Neural progenitor cell (in vitro differentiated cells): Measurements from ENCODE around the gene DPF3. TPM values are rescaled to one million over a fixed set of nuclear protein-coding genes. Genes with fewer than 3 reads are reported as not detected.

Experiments
- DNase-seq: peaks from one replicate; pipeline ENCODE4 v3.0.0-alpha.2; 2016; ENCODE audit warnings: low spot score
- H2AFZ ChIP-seq: fragments of 200-600 bp; sonication (generic); replicated peaks from 2 replicates; pipeline ENCODE4 v1.6.1; 2016; ENCODE audit warnings: antibody characterized with exemption
- H3F3A ChIP-seq: fragments of 200-600 bp; sonication (generic); 2 replicates; pipeline ENCODE4 v1.6.1; 2016; ENCODE audit warnings: antibody characterized with exemption, low read depth
- H3K27ac ChIP-seq: fragments of 200-600 bp; sonication (generic); 2 replicates; pipeline ENCODE4 v1.5.1; 2016; ENCODE audit warnings: mild to moderate bottlenecking
- H3K27me3 ChIP-seq: fragments of 200-600 bp; sonication (generic); 2 replicates; pipeline ENCODE4 v1.6.1; 2016; ENCODE audit warnings: mild to moderate bottlenecking, moderate library complexity
- H3K36me3 ChIP-seq: fragments of 200-600 bp; sonication (generic); 2 replicates; pipeline ENCODE4 v1.5.1; 2016
- H3K4me1 ChIP-seq: fragments of 200-600 bp; sonication (generic); 2 replicates; pipeline ENCODE4 v1.6.1; 2016; ENCODE audit warnings: mixed run types
- H3K4me2 ChIP-seq: fragments of 200-600 bp; sonication (generic); 2 replicates; pipeline ENCODE4 v1.6.1; 2016
- H3K4me3 ChIP-seq: fragments of 200-600 bp; sonication (generic); 2 replicates; pipeline ENCODE4 v1.5.1; 2016
- H3K79me2 ChIP-seq: fragments of 200-600 bp; sonication (generic); 2 replicates; pipeline ENCODE4 v1.6.1; 2016; ENCODE audit warnings: low read depth
- H3K9ac ChIP-seq: fragments of 200-600 bp; sonication (generic); 2 replicates; pipeline ENCODE4 v1.6.1; 2016
- H3K9me3 ChIP-seq: fragments of 200-600 bp; sonication (generic); 2 replicates; pipeline ENCODE4 v1.5.1; 2016; ENCODE audit warnings: low read depth
- H4K20me1 ChIP-seq: fragments of 200-600 bp; sonication (generic); 2 replicates; pipeline ENCODE4 v1.6.1; 2016; ENCODE audit warnings: low read depth
- H3K27ac Mint-ChIP-seq: 3 replicates; pipeline ENCODE4 v1.8.0; 2021; ENCODE audit warnings: mixed read lengths
- H3K27me3 Mint-ChIP-seq: 2 replicates; pipeline ENCODE4 v1.8.0; 2022; ENCODE audit warnings: low read depth, mild to moderate bottlenecking, inconsistent platforms, moderate library complexity, mixed read lengths; ENCODE audit not compliant: insufficient read depth
- H3K36me3 Mint-ChIP-seq: 3 replicates; pipeline ENCODE4 v1.8.0; 2021; ENCODE audit warnings: mixed read lengths
- H3K4me1 Mint-ChIP-seq: 3 replicates; pipeline ENCODE4 v1.8.0; 2021; ENCODE audit warnings: mixed read lengths
- H3K4me3 Mint-ChIP-seq: 3 replicates; pipeline ENCODE4 v1.8.0; 2021; ENCODE audit warnings: mild to moderate bottlenecking, moderate library complexity, mixed read lengths
- H3K9me3 Mint-ChIP-seq: 3 replicates; pipeline ENCODE4 v1.8.0; 2020; ENCODE audit warnings: mixed read lengths
- EZH2 ChIP-seq: fragments of 200-600 bp; sonication (generic); IDR thresholded peaks from 2 replicates; pipeline ENCODE4 v1.6.1; 2017; ENCODE audit warnings: antibody characterized with exemption, mild to moderate bottlenecking, moderate library complexity
- EZH2phosphoT487 ChIP-seq: fragments of 200-600 bp; sonication (generic); IDR thresholded peaks from 2 replicates; pipeline ENCODE4 v1.6.1; 2017; ENCODE audit warnings: antibody characterized with exemption
- total RNA-seq: library from RNA; depleted of rRNA; stranded (reverse); fragments of >200 nt; gene quantifications from 2 replicates; pipeline ENCODE4 v1.2.3, GENCODE V29; 2015; ENCODE audit warnings: low replicate concordance
- TF ChIP-seq, protein P1 (sequence below): fragments of 200-600 bp; sonication (generic); IDR thresholded peaks from 2 replicates; pipeline ENCODE4 v1.5.1; 2017; ENCODE audit warnings: antibody characterized with exemption, mild to moderate bottlenecking

Gene DPF3
- total RNA-seq, 1 donor from 2014 or later, result not detected

GRCh38 chr14:72619881-72620280, 274.0 kb downstream of the DPF3 start:
- TF ChIP-seq EZH2phosphoT487 (no peak), EZH2 (no peak)
- TF ChIP-seq, protein P1, sequence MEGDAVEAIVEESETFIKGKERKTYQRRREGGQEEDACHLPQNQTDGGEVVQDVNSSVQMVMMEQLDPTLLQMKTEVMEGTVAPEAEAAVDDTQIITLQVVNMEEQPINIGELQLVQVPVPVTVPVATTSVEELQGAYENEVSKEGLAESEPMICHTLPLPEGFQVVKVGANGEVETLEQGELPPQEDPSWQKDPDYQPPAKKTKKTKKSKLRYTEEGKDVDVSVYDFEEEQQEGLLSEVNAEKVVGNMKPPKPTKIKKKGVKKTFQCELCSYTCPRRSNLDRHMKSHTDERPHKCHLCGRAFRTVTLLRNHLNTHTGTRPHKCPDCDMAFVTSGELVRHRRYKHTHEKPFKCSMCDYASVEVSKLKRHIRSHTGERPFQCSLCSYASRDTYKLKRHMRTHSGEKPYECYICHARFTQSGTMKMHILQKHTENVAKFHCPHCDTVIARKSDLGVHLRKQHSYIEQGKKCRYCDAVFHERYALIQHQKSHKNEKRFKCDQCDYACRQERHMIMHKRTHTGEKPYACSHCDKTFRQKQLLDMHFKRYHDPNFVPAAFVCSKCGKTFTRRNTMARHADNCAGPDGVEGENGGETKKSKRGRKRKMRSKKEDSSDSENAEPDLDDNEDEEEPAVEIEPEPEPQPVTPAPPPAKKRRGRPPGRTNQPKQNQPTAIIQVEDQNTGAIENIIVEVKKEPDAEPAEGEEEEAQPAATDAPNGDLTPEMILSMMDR, result no peak

DNA sequence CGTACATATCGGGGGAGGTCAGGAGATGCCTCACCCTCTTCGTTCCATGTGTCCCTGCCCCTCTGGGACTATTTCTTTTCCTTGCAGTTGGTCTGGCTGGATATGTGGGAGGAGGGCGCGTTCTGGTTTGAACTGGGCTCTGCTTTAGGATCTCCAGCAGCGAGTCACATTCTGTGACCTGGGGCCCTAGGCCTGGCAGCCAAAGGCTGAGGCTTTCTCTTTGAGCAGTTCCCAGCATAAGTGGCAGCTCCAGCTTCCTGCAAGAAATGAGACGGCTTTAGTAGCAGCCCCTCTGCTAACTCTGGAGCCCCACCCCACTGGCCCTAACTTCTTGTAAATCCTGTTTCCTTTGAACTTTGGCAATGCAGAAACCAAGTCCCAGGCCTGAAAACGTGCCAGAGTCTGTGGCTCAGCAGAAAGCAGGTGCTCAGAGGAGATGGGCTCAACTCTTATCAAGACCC, 274.8 kb downstream of the DPF3 start:
- Histone ChIP-seq H3K4me1 (peaks cover 18% of the 10 kb centered on the region), H3K27ac (no peak overlapping the region), H3K4me3 (no peak overlapping the region), H3K79me2 (no peaks in the 10 kb centered on the region), H3K9ac (no peak overlapping the region), H3K4me2 (no peak overlapping the region), H3K9me3 (peaks cover 6% of the 10 kb centered on the region), H2AFZ (no peak overlapping the region), H3F3A (no peaks in the 10 kb centered on the region), H4K20me1 (no peaks in the 10 kb centered on the region), H3K36me3 (no peaks in the 10 kb centered on the region), H3K27me3 (no peaks in the 10 kb centered on the region)
- H3K4me1 Mint-ChIP-seq, result peaks cover 69% of the 10 kb centered on the region
- TF ChIP-seq, protein P1, result no peak
- TF ChIP-seq EZH2 (no peak), EZH2phosphoT487 (no peak)
- peaks cover 21% of the 10 kb centered on the region for H3K27me3 Mint-ChIP-seq
- H3K4me3 Mint-ChIP-seq, result no peak overlapping the region
- H3K36me3 Mint-ChIP-seq, result no peaks in the 10 kb centered on the region
- peak overlapping the region; percentile 89 for H3K27ac Mint-ChIP-seq
- peaks cover 11% of the 10 kb centered on the region for H3K9me3 Mint-ChIP-seq
- DNase-seq, result no peak

More at GRCh38 chr14:72619881-72620280, 274.0 kb downstream of the DPF3 start:
- H3K9me3 ChIP-seq, result peaks cover 6% of the 10 kb centered on the region
- Mint-ChIP-seq H3K27ac (peak overlapping the region; percentile 8), H3K9me3 (peaks cover 11% of the 10 kb centered on the region), H3K36me3 (no peaks in the 10 kb centered on the region), H3K4me1 (peaks cover 64% of the 10 kb centered on the region), H3K27me3 (peaks cover 21% of the 10 kb centered on the region), H3K4me3 (peak overlapping the region; percentile 50)
- H4K20me1 ChIP-seq, result no peaks in the 10 kb centered on the region
- no peak overlapping the region for H3K27ac ChIP-seq
- no peak overlapping the region for H3K9ac ChIP-seq
- no peaks in the 10 kb centered on the region for H3K27me3 ChIP-seq
- peaks cover 18% of the 10 kb centered on the region for H3K4me1 ChIP-seq
- H3K79me2 ChIP-seq, result no peaks in the 10 kb centered on the region
- H3K4me3 ChIP-seq, result no peak overlapping the region
- no peaks in the 10 kb centered on the region for H3F3A ChIP-seq
- DNase-seq, result no peak
- H3K4me2 ChIP-seq, result no peak overlapping the region
- no peaks in the 10 kb centered on the region for H3K36me3 ChIP-seq
- H2AFZ ChIP-seq, result no peak overlapping the region

DNA sequence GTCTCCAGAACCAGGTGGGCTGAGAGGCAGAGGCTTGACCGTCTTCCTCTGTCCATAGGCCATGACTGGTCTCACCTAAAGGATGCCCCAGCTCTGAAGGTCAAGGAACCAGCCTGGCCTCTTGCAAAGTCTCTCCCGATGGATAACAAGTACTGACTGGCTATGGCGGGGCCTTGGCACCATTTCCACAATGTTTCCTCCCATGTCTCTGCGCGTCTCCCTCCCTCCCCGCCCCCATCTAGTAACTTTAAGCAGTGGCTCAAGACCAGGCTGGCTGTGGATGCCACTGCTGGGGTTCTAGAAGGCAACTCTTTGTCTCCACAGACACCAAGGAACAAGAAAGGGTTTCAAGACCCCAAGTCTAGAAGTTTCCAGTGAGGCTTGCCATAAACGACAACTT, 275.5 kb downstream of the DPF3 start:
- H3K27me3 ChIP-seq, result no peaks in the 10 kb centered on the region
- H3K4me3 ChIP-seq, result no peak overlapping the region
- H3K4me1 ChIP-seq, result peaks cover 18% of the 10 kb centered on the region
- H3K9me3 Mint-ChIP-seq, result peaks cover 8% of the 10 kb centered on the region
- H3K4me2 ChIP-seq, result no peak overlapping the region
- peak overlapping the region; percentile 89 for H2AFZ ChIP-seq
- H3K4me3 Mint-ChIP-seq, result no peak overlapping the region
- H3K9me3 ChIP-seq, result peaks cover 6% of the 10 kb centered on the region
- H3F3A ChIP-seq, result no peaks in the 10 kb centered on the region
- no peak for DNase-seq
- no peaks in the 10 kb centered on the region for H3K79me2 ChIP-seq
- no peak overlapping the region for H3K9ac ChIP-seq
- H4K20me1 ChIP-seq, result no peaks in the 10 kb centered on the region
- H3K4me1 Mint-ChIP-seq, result peaks cover 74% of the 10 kb centered on the region
- H3K36me3 ChIP-seq, result no peaks in the 10 kb centered on the region
- no peaks in the 10 kb centered on the region for H3K36me3 Mint-ChIP-seq
- H3K27ac ChIP-seq, result no peak overlapping the region
- TF ChIP-seq EZH2, result no peak
- no peak for TF ChIP-seq EZH2phosphoT487
- TF ChIP-seq, protein P1, result no peak
- peak overlapping the region; percentile 89 for H3K27ac Mint-ChIP-seq
- H3K27me3 Mint-ChIP-seq, result peaks cover 21% of the 10 kb centered on the region
